ENCODE results near the gene TATDN3.

TATDN3 gene

GRCh38 chr1:212785871-212786270 lies 5.8 kb upstream of the TATDN3 start:
- no peak for TF ChIP-seq CTCF (IDR thresholded peaks at IDR 0.05)
- no peak overlapping the region for H3K27ac ChIP-seq

GRCh38 chr1:212791261-212791675 lies 426 bp upstream of the TATDN3 start:
- intact Hi-C loops (cut with DNase I; ENCODE audit: low total_unique reads) = loop anchor here (10.0 kb wide), 2 partner anchors 64 to 316 kb away; partner anchors contain the start of gene FLVCR1
- H3K4me1 ChIP-seq = peaks cover 0 to 30% (median 14%) of the 10 kb centered on the region in 4 donors
- peaks cover 0 to 7% (median 4%) of the 10 kb centered on the region in 3 donors for H3K36me3 ChIP-seq
- H3K27me3 ChIP-seq = no peaks in the 10 kb centered on the region
- DNase-seq = peak in 1 of 2 donors; percentile 35
- H3K27ac ChIP-seq = peak overlapping the region; percentile 97 to 98
- H3K9me3 ChIP-seq = no peaks in the 10 kb centered on the region
- peak overlapping the region; percentile 74 to 95 for H3K4me3 ChIP-seq
- TF ChIP-seq CTCF (IDR thresholded peaks at IDR 0.05) = no peak

More at GRCh38 chr1:212785871-212786270, 5.8 kb upstream of the TATDN3 start:
- H3K36me3 ChIP-seq = peaks cover 24 to 48% (median 34%) of the 10 kb centered on the region in 3 donors
- no peak for DNase-seq
- no peaks in the 10 kb centered on the region for H3K9me3 ChIP-seq
- H3K27me3 ChIP-seq = no peaks in the 10 kb centered on the region
- H3K4me3 ChIP-seq = no peak overlapping the region
- intact Hi-C loops (cut with DNase I; ENCODE audit: low total_unique reads) = loop anchor here (10.0 kb wide), 1 partner anchor 121 kb away; no protein-coding TSS in a partner anchor
- peaks cover 0 to 18% (median 12%) of the 10 kb centered on the region in 4 donors for H3K4me1 ChIP-seq

- Histone ChIP-seq H3K4me3 (peak overlapping the region; percentile 74 to 95), H3K36me3 (peaks cover 0 to 10% (median 9%) of the 10 kb centered on the region in 3 donors), H3K9me3 (no peaks in the 10 kb centered on the region), H3K27me3 (no peaks in the 10 kb centered on the region), H3K4me1 (peaks cover 0 to 30% (median 14%) of the 10 kb centered on the region in 4 donors), H3K27ac (peak overlapping the region; percentile 97 to 98)
- TF ChIP-seq CTCF (IDR thresholded peaks at IDR 0.05) = no peak
- intact Hi-C loops (cut with DNase I; ENCODE audit: low total_unique reads) = loop anchor here (10.0 kb wide), 2 partner anchors 62 to 318 kb away; partner anchors contain the start of gene FLVCR1
- DNase-seq = no peak
Measured at GRCh38 chr1:212792396-212792908, 758 bp downstream of the TATDN3 start.

GRCh38 chr1:212794561-212795014 lies 2.9 kb downstream of the TATDN3 start:
- intact Hi-C loops (cut with DNase I; ENCODE audit: low total_unique reads) = loop anchor here (10.0 kb wide), 2 partner anchors 60 to 320 kb away; partner anchors contain the start of gene FLVCR1
- no peaks in the 10 kb centered on the region for H3K27me3 ChIP-seq
- H3K27ac ChIP-seq = no peak overlapping the region

GRCh38 chr1:212797681-212798080 lies 6.0 kb downstream of the TATDN3 start:
- no peak for DNase-seq
- Histone ChIP-seq H3K27me3 (no peaks in the 10 kb centered on the region), H3K27ac (no peak overlapping the region), H3K9me3 (no peaks in the 10 kb centered on the region), H3K36me3 (peaks cover 4 to 55% (median 32%) of the 10 kb centered on the region in 3 donors), H3K4me3 (no peak overlapping the region), H3K4me1 (peaks cover 0 to 6% (median 0%) of the 10 kb centered on the region in 4 donors)
- no peak for TF ChIP-seq CTCF (IDR thresholded peaks at IDR 0.05)
- intact Hi-C loops (cut with DNase I; ENCODE audit: low total_unique reads) = loop anchor here (10.0 kb wide), 2 partner anchors 57 to 323 kb away; partner anchors contain the start of gene FLVCR1

More at GRCh38 chr1:212794561-212795014, 2.9 kb downstream of the TATDN3 start:
- no peaks in the 10 kb centered on the region for H3K9me3 ChIP-seq
- DNase-seq = no peak
- H3K4me1 ChIP-seq = peaks cover 0 to 25% (median 11%) of the 10 kb centered on the region in 4 donors
- no peak overlapping the region for H3K4me3 ChIP-seq
- no peak for TF ChIP-seq CTCF (IDR thresholded peaks at IDR 0.05)
- H3K36me3 ChIP-seq = peaks cover 4 to 27% (median 21%) of the 10 kb centered on the region in 3 donors

Measured in tibial artery (tissue), 4 donors.